Measurements from ENCODE around the gene ALKBH8. TPM values are rescaled to one million over a fixed set of nuclear protein-coding genes. Genes with fewer than 3 reads are reported as not detected.
"Not testable (repeated sequence)": the region's sequence is repeated elsewhere in the genome, so short reads cannot be mapped to it uniquely, and the experiment has no call there.

ALKBH8 gene
- total RNA-seq, 1 donor from 2014 or later = 11.0 TPM

- TF ChIP-seq CTCF (conservative IDR thresholded peaks at IDR 0.05) = no peak
- H3K27ac Mint-ChIP-seq (ENCODE audit: unreplicated experiment) = no peak overlapping the region
- H3K9me3 Mint-ChIP-seq = no peaks in the 10 kb centered on the region
- H3K4me3 Mint-ChIP-seq = no peak overlapping the region
- no peaks in the 10 kb centered on the region for H3K36me3 Mint-ChIP-seq (ENCODE audit: low read depth)
- no peaks in the 10 kb centered on the region for H3K27me3 Mint-ChIP-seq (ENCODE audit: low read depth)
- no peak for DNase-seq (ENCODE audit: low read depth, low spot score)
- H3K4me1 Mint-ChIP-seq = peaks cover 4% of the 10 kb centered on the region
Measured at GRCh38 chr11:107547961-107548360, 17.6 kb downstream of the ALKBH8 start.

DNA sequence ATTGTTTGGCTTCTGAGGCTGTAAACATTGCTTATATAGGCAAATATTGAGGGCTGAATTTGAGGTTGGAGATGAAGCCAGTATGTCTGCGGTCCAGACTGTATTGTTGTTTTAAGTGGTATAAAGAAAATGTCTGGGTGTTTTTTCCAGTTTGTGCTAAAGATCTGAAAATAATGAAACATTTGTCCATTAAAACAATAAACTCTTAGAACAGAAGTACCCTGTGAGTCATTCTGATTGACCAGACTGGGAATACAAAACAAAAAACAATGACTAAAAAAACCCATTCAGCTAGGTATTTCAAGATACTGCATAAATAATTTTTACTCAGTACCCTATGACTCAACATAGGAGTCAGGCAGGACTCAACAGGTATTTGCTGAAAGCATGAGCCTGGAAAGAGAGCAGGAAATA lies 20.4 kb downstream of the ALKBH8 start:
- H3K9me3 Mint-ChIP-seq = no peaks in the 10 kb centered on the region
- no peaks in the 10 kb centered on the region for H3K36me3 Mint-ChIP-seq (ENCODE audit: low read depth)
- TF ChIP-seq CTCF (conservative IDR thresholded peaks at IDR 0.05) = no peak
- no peaks in the 10 kb centered on the region for H3K27me3 Mint-ChIP-seq (ENCODE audit: low read depth)
- no peak for DNase-seq (ENCODE audit: low read depth, low spot score)
- no peak overlapping the region for H3K4me3 Mint-ChIP-seq
- peaks cover 4% of the 10 kb centered on the region for H3K4me1 Mint-ChIP-seq
- no peak overlapping the region for H3K27ac Mint-ChIP-seq (ENCODE audit: unreplicated experiment)

DNA sequence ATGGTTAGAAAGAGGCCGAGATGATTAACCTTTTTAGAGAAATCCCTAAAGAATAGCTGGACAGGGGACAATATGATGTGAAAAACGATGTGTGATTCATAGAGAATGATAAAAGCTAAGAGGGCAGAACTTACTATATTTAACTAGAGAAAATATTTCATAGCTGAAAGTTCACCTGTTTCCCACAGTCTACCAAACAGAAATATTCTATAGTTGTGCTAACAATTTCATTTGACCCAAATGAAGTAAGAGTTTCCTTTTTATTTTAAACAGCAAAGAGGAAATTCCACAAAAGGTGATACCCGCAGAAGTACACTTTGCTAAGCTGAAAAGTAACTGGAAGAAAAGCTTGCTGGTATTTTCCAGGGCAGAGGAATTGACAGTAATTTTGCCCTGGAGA lies 26.7 kb downstream of the ALKBH8 start:
- no peak for TF ChIP-seq CTCF (conservative IDR thresholded peaks at IDR 0.05)
- Mint-ChIP-seq H3K27me3 (ENCODE audit: low read depth) (no peaks in the 10 kb centered on the region), H3K27ac (ENCODE audit: unreplicated experiment) (no peak overlapping the region), H3K4me3 (no peak overlapping the region), H3K4me1 (no peaks in the 10 kb centered on the region), H3K9me3 (peaks cover 2% of the 10 kb centered on the region), H3K36me3 (ENCODE audit: low read depth) (peaks cover 23% of the 10 kb centered on the region)
- DNase-seq (ENCODE audit: low read depth, low spot score) = no peak

GRCh38 chr11:107538239-107538638 lies 27.3 kb downstream of the ALKBH8 start:
- no peaks in the 10 kb centered on the region for H3K27me3 Mint-ChIP-seq (ENCODE audit: low read depth)
- no peak for DNase-seq (ENCODE audit: low read depth, low spot score)
- TF ChIP-seq CTCF (conservative IDR thresholded peaks at IDR 0.05) = no peak
- H3K9me3 Mint-ChIP-seq = peaks cover 2% of the 10 kb centered on the region
- H3K27ac Mint-ChIP-seq (ENCODE audit: unreplicated experiment) = no peak overlapping the region
- H3K4me3 Mint-ChIP-seq = no peak overlapping the region
- H3K36me3 Mint-ChIP-seq (ENCODE audit: low read depth) = peaks cover 23% of the 10 kb centered on the region
- no peaks in the 10 kb centered on the region for H3K4me1 Mint-ChIP-seq

- H3K27me3 Mint-ChIP-seq (ENCODE audit: low read depth); H3K4me3 Mint-ChIP-seq; DNase-seq (ENCODE audit: low read depth, low spot score); H3K4me1 Mint-ChIP-seq; H3K9me3 Mint-ChIP-seq; H3K27ac Mint-ChIP-seq (ENCODE audit: unreplicated experiment): not testable (repeated sequence)
- H3K36me3 Mint-ChIP-seq (ENCODE audit: low read depth) = peaks cover 23% of the 10 kb centered on the region
Measured at GRCh38 chr11:107537155-107537554, 28.4 kb downstream of the ALKBH8 start.

DNA sequence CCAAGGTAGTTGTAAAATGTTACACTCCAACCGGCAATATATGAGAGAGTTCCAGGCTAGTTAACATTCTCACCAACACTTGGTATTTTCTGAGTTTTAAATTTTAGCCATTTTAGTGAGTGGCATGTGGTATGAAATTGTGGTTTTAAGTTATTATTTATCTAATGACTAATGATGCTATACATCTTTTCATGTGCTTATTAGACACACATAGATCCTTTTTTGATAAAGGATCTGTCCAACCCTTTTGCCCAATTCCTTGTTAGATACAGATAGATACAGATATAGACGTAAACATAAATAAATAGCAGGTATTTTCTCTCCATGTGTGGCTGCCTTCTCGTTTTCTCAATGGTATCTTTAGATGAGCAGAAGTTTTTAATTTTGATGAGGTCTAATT lies 39.3 kb downstream of the ALKBH8 start:
- DNase-seq (ENCODE audit: low read depth, low spot score) = no peak
- Mint-ChIP-seq H3K36me3 (ENCODE audit: low read depth) (peaks cover 7% of the 10 kb centered on the region), H3K27me3 (ENCODE audit: low read depth) (no peaks in the 10 kb centered on the region), H3K4me1 (no peaks in the 10 kb centered on the region), H3K9me3 (no peaks in the 10 kb centered on the region), H3K27ac (ENCODE audit: unreplicated experiment) (no peak overlapping the region), H3K4me3 (no peak overlapping the region)
- no peak for TF ChIP-seq CTCF (conservative IDR thresholded peaks at IDR 0.05)

Data from neural crest cell (in vitro differentiated cells).